Rectal smooth muscle tissue (tissue), 1 donor: ENCODE results near the gene CNTD1.
"Not testable (repeated sequence)": the region's sequence is repeated elsewhere in the genome, so short reads cannot be mapped to it uniquely, and the experiment has no call there.

Experiments used
- H3K27ac ChIP-seq: one replicate; pipeline ENCODE4 v1.7.0; 2013; ENCODE audit warnings: low read depth, low read length, inconsistent platforms
- H3K27me3 ChIP-seq: one replicate; pipeline ENCODE4 v1.7.0; 2013; ENCODE audit warnings: low read length; ENCODE audit not compliant: control insufficient read depth, insufficient read depth
- H3K36me3 ChIP-seq: one replicate; pipeline ENCODE4 v1.7.0; 2013; ENCODE audit warnings: low read length; ENCODE audit not compliant: control insufficient read depth, insufficient read depth
- H3K4me1 ChIP-seq: one replicate; pipeline ENCODE4 v1.7.0; 2013; ENCODE audit warnings: low read length; ENCODE audit not compliant: control insufficient read depth, insufficient read depth
- H3K4me3 ChIP-seq: one replicate; pipeline ENCODE4 v1.7.0; 2013; ENCODE audit warnings: low read length
- H3K9ac ChIP-seq: one replicate; pipeline ENCODE4 v1.7.0; 2013; ENCODE audit warnings: low read length

Gene CNTD1

GRCh38 chr17:42845918-42846593 lies 47.4 kb downstream of the CNTD1 start:
- Histone ChIP-seq H3K36me3 (peaks cover 26% of the 10 kb centered on the region), H3K27ac (no peak overlapping the region), H3K9ac (no peak overlapping the region)

GRCh38 chr17:42846594-42847280 lies 48.1 kb downstream of the CNTD1 start:
- Histone ChIP-seq H3K27ac (no peak overlapping the region), H3K4me1 (peaks cover 11% of the 10 kb centered on the region)

More at GRCh38 chr17:42845918-42846593, 47.4 kb downstream of the CNTD1 start:
- no peaks in the 10 kb centered on the region for H3K27me3 ChIP-seq
- peaks cover 11% of the 10 kb centered on the region for H3K4me1 ChIP-seq
- no peak overlapping the region for H3K4me3 ChIP-seq

GRCh38 chr17:42848093-42848492 lies 49.4 kb downstream of the CNTD1 start:
- Histone ChIP-seq H3K4me1 (peaks cover 11% of the 10 kb centered on the region), H3K27ac (no peak overlapping the region), H3K4me3 (no peak overlapping the region), H3K36me3 (peaks cover 10% of the 10 kb centered on the region), H3K9ac (no peak overlapping the region), H3K27me3 (no peaks in the 10 kb centered on the region)

More at GRCh38 chr17:42846594-42847280, 48.1 kb downstream of the CNTD1 start:
- Histone ChIP-seq H3K36me3 (peaks cover 23% of the 10 kb centered on the region), H3K27me3 (no peaks in the 10 kb centered on the region), H3K4me3 (no peak overlapping the region), H3K9ac (no peak overlapping the region)

GRCh38 chr17:42849031-42849430 lies 50.4 kb downstream of the CNTD1 start:
- Histone ChIP-seq H3K27ac (no peak overlapping the region), H3K27me3 (no peaks in the 10 kb centered on the region), H3K36me3 (peaks cover 7% of the 10 kb centered on the region), H3K9ac (no peak overlapping the region), H3K4me3 (no peak overlapping the region), H3K4me1 (peaks cover 11% of the 10 kb centered on the region)

GRCh38 chr17:42849451-42850181 lies 51.0 kb downstream of the CNTD1 start:
- Histone ChIP-seq H3K27ac (peak overlapping the region; percentile 51), H3K9ac (no peak overlapping the region), H3K27me3 (no peaks in the 10 kb centered on the region), H3K4me1 (peaks cover 11% of the 10 kb centered on the region), H3K36me3 (peaks cover 7% of the 10 kb centered on the region), H3K4me3 (peak overlapping the region; percentile 47)

GRCh38 chr17:42850954-42851353 lies 52.3 kb downstream of the CNTD1 start, which contains the start of gene AOC3:
Gene AOC3, plus strand, starts transcription at chr17:42851199. Its CDS starts 145 bp downstream, at chr17:42851344.
- peaks cover 18% of the 10 kb centered on the region for H3K4me1 ChIP-seq
- no peaks in the 10 kb centered on the region for H3K27me3 ChIP-seq
- peak within 1 kb of the TSS; percentile 96 for H3K27ac ChIP-seq
- no peaks in the 10 kb centered on the region for H3K36me3 ChIP-seq
- peak within 1 kb of the TSS; percentile 77 for H3K4me3 ChIP-seq
- H3K9ac ChIP-seq = peak within 1 kb of the TSS; percentile 76

GRCh38 chr17:42851371-42852240 lies 52.9 kb downstream of the CNTD1 start:
- Histone ChIP-seq H3K9ac (peak overlapping the region; percentile 76), H3K4me1 (peaks cover 20% of the 10 kb centered on the region), H3K4me3 (peak overlapping the region; percentile 77), H3K27ac (peak overlapping the region; percentile 96)
- not testable (repeated sequence) for H3K36me3 ChIP-seq, H3K27me3 ChIP-seq

GRCh38 chr17:42852351-42852750 lies 53.7 kb downstream of the CNTD1 start:
- Histone ChIP-seq H3K27me3 (no peaks in the 10 kb centered on the region), H3K4me3 (peak overlapping the region; percentile 77), H3K27ac (peak overlapping the region; percentile 96), H3K4me1 (peaks cover 26% of the 10 kb centered on the region), H3K36me3 (no peaks in the 10 kb centered on the region), H3K9ac (peak overlapping the region; percentile 25)

- H3K4me1 ChIP-seq = peaks cover 26% of the 10 kb centered on the region
- H3K9ac ChIP-seq = peak overlapping the region; percentile 8
- peak overlapping the region; percentile 96 for H3K27ac ChIP-seq
- H3K36me3 ChIP-seq = no peaks in the 10 kb centered on the region
- H3K4me3 ChIP-seq = peak overlapping the region; percentile 77
- H3K27me3 ChIP-seq = no peaks in the 10 kb centered on the region
These were observed 54.3 kb downstream of the CNTD1 start for GRCh38 chr17:42853004-42853403.

- H3K36me3 ChIP-seq = no peaks in the 10 kb centered on the region
- no peaks in the 10 kb centered on the region for H3K27me3 ChIP-seq
- H3K4me3 ChIP-seq = peak overlapping the region; percentile 77
- H3K9ac ChIP-seq = peak overlapping the region; percentile 8
- H3K4me1 ChIP-seq = peaks cover 26% of the 10 kb centered on the region
- peak overlapping the region; percentile 96 for H3K27ac ChIP-seq
These were observed 54.9 kb downstream of the CNTD1 start for GRCh38 chr17:42853597-42853967.

GRCh38 chr17:42853968-42854790 lies 55.5 kb downstream of the CNTD1 start:
- H3K27ac ChIP-seq = peak overlapping the region; percentile 96
- no peaks in the 10 kb centered on the region for H3K36me3 ChIP-seq
- no peak overlapping the region for H3K9ac ChIP-seq
- H3K27me3 ChIP-seq = no peaks in the 10 kb centered on the region
- peaks cover 26% of the 10 kb centered on the region for H3K4me1 ChIP-seq
- H3K4me3 ChIP-seq = peak overlapping the region; percentile 77
